Effector CD4-positive, alpha-beta T cell (primary cell): ENCODE results near the gene ADCY9.
"Not testable (repeated sequence)": the region's sequence is repeated elsewhere in the genome, so short reads cannot be mapped to it uniquely, and the experiment has no call there.

Source experiments
- DNase-seq: peaks from one replicate; pipeline ENCODE4 v3.0.0-alpha.2; 2020
- total RNA-seq: gene quantifications from one replicate; lab custom pipeline; 2026; lab: John Stamatoyannopoulos, UW

Gene ADCY9
- total RNA-seq, result 8.8 reads per million, percentile 29 among the genes with 10 or more reads in this experiment

DNA sequence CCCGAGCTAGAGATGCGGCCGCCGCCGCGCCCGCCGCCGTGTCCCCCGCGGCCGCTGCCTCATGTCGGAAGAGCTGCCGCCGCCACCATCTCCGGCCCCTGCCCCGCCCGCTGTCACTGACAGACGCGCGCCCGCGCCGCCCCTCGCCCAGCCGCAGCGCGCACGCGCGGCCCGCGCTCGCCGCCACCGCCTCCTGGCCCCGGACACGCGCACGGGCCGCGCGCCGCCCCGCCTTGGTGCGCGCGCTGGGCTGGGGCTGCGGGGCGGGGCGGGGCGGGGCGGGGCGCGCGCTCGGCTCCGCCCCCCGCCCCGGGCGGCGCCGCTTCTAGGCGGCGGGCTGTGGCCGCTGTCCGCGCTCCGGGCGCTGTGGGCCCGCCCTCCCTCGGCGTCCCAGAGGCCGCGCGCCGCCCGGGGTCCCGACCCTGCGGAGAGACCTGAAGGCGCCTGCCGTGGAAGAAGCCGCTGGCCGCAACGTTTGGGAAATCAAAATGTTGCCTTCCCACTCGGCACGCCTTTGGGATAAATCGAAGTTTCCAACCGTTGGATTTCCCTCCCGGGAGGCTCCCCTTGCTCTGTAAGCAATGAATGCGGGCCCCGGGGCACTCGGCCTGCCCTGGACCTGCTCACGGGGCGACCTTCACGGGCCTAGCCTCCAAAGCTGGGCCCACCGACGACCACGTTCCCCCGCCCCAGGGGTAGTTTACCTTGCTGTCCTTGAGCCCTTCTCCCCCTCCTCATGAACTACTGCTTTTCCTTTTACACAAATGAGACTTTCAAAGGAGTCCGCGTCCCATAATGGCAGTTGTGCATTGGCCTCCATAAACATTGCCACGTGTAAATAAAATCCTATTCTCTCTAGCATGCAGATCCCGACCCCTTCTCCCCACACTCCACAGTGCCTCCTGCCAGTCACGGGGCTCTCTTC is at the start of gene ADCY9:
Gene ADCY9, minus strand, starts transcription at position 118 of the 925 bp plus-strand sequence. CDS start 1,000 bp downstream, outside the sequence.
- peak; percentile 61 for DNase-seq

DNA sequence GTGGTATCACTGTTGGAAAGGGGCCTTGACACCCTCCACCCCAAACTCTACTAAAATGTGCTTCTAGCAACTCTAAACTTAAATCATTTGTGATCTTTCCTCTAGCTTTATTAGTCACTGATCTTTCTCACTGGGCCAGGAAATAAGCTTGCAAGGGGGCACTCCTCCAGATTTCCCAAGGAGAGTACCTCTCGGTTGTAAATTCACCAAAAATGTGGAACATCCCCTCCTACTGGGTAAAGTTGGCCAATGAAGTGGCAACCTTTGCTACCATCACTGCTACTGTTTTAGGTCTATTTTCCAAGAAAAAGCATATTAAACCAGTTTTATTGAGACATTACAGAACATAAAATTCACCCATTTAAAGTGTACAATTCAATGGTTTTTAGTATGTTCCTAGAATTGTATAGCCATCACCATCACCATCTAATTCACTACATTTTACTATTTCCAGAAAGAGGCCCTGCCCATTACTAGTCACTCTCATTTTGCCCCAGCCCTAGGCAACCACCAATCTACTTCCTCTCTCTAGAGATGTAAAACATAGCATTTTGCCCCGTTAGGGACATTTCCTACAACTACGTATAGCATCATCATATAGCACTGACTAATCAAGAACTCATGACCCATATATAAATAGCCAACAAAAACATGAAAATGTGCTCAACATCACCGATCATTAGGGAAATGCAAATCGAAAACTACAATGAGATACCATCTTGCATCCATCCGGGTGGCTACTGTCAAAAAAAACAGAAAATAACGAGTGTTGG is 44.6 kb upstream of the ADCY9 start:
- DNase-seq, result no peak

DNA sequence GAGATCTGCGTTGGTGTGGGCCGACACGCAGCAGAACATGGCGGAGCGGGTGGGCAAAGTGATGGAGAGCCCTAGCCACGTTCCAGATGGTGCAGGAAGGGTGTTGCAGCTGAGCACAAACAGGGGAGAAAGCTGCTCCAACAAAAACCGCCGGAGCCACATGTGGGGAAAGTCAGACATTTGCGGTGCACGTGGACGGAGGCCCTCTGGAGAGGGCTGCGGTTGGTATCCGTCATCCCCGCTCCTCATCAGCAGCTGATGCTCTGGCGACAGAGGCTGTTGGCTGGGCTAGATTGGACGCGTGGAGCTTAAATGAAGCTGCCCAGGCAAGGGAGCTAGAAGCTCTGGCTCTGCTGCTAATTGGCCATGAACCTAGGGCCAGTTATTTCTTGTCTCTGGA is 43.5 kb upstream of the ADCY9 start:
- DNase-seq, result no peak

DNA sequence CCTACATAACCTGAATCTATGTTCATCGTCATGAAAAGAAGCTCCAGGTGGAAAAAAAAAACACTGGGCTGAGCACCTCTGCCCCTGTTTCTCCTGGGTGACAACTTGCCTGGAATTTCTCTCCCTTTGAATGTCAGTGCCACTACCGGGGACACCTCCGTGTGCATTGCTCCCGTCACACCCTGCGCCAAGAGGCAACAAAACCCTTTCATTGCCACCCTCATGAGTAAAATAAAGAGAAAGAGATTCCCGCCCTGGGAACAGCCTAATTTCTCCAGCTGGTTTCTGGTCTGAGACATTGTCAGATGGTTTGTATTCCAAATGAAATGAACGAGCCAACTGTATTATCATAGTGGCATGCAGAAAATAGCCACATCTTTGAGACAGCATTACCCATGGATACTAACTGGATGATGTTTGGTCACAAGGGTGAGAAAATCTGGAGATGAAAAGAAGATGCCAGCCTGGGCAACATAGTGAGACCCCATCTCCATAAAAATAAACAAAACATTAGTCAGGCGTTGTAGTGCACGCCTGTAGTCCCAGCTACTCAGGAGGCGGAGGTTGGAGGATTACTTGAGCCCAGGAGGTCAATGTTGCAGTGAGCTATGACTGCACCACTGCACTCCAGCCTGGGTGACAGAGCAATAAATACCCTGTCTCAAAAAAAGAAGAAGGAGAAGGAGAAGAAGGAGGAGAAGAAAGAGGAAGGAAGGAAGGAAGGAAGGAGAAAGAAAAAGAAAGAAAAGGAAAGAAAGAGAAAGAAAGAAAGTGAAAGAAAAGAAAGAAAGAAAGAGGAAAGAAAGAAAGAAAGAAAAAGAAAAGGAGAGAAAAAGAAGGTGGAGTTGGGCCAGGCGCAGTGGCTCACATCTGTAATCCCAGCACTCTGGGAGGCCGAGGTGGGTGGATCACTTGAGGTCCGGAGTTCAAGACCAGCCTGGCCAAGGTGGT is 42.2 kb upstream of the ADCY9 start:
- DNase-seq, result no peak

DNA sequence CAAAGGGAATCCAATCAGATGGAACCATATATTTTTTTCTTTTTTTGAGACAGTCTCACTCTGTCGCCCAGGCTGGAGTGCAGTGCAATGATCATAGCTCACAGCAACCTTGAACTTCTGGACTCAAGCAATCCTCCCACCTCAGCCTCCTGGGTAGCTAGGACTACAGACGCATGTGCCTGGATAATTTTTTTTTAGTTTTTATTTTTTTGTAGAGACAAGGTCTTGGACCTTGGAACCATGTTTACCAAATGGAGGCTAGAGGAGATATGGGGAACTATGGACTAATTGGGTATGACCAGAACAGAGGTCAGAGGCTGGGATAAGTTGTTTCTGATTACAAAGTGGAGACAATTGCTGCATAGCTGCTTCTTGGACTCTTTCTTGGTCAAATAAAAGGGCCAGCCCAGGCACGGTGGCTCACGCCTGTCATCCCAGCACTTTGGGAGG is 41.2 kb upstream of the ADCY9 start:
- no peak for DNase-seq

GRCh38 chr16:4156503-4156902 is 40.3 kb upstream of the ADCY9 start:
- DNase-seq, result not testable (repeated sequence)

GRCh38 chr16:4153364-4153763 is 37.1 kb upstream of the ADCY9 start:
- not testable (repeated sequence) for DNase-seq

GRCh38 chr16:4152267-4152666 is 36.0 kb upstream of the ADCY9 start:
- DNase-seq, result no peak

GRCh38 chr16:4147236-4147635 is 31.0 kb upstream of the ADCY9 start:
- no peak for DNase-seq

DNA sequence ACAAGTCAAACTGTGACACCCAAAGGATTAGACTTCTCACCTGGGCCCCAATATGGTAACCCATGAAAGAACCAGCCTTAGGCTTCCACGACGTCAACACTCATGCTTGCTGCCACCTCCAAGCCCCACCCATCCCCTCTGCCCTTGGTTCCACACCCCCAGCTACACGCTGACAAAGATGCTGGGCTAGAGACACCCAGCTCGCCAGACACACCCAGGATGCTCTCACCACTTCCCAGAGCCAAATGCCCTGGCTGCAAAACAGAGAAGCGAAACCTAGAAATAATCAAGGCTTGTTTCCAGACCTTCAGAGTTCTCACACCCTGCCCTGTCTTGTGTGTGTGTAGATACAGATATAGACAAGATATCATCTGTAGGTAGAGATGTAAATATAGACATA is 26.0 kb upstream of the ADCY9 start:
- peak; percentile 7 for DNase-seq

DNA sequence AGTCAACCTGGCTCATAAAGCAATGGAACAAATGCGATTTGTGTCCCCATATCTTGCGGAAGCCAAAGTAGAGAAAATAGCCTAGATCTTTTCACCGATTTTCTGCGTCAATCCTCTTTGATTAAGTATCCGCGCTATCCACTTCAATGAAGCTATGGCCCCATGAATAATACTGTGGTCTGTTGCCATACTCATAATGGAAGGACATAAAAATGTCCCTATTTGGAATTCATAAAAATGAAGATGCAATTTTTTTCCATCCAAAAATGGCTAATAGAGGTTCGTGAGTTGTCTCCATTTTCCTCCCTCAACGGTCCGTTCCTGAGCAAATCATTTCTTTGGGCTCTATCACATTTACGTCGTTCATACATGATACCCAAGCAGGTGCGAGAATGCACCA is 25.4 kb upstream of the ADCY9 start:
- no peak for DNase-seq

GRCh38 chr16:4140652-4141051 is 24.4 kb upstream of the ADCY9 start:
- DNase-seq, result no peak

GRCh38 chr16:4139968-4140367 is 23.7 kb upstream of the ADCY9 start:
- DNase-seq, result no peak

DNA sequence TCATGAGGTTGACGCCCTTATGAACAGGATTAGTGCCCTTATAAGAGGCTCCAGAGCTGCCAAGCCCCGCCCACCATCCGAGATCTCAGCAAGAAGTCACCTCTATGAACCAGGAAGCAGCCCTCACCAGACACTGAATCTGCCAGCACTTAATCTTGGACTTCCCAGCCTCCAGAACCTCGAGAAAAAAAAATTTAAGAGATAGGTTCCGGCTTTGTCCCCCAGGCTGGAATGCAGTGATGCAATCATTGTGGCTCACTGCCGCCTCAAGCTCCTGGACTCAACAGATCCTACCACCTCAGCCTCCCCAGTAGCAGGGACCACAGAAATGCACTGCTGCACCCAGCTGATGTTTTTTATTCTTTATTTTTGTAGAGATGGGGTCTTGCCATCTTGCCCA is 22.5 kb upstream of the ADCY9 start:
- no peak for DNase-seq

DNA sequence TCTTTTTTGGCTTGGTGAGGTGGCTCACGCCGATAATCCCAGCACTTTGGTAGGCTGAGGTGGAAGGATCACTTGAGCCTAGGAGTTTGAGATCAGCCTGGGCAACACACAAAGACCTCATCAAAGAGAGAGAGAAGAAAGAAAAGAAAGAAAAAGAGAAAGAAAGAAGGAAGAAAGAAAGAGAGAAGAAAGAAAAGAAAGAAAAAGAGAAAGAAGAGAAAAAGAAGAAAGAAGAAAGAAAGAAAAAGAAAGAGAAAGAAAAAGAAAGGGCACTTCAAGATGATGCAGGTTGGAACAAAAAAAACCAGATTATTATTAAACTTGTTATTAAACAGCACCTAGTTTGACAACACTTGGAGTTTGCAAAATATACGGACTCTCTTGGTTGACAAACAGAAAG is 21.2 kb upstream of the ADCY9 start:
- no peak for DNase-seq

DNA sequence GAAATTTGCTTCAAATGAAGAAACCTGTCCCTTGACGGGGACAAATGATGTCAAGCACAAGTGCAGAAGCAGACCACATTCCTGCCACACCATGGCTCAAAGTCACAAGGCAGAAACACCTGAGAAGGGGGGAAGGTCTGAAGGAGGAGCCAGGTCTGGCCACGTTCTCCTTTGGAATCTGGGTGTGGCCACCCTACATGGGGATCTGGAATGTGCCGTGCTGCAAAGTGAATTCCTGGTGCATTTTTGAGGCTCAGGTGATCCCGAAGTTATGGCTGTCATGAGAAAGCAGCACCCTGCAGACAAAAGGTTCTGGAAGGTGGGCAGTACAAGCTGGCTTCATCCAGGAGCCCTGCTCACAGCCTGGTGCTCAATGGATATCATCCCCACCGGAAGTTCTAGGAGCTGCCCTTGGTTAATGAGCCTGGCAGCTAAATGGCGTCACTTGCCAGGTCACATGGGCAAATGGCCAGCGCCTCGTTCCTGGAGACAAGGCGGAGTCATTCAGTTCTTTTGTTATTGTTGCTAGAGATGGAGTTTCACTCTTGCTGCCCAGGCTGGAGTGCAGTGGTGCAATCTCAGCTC is 20.1 kb upstream of the ADCY9 start:
- DNase-seq, result no peak

DNA sequence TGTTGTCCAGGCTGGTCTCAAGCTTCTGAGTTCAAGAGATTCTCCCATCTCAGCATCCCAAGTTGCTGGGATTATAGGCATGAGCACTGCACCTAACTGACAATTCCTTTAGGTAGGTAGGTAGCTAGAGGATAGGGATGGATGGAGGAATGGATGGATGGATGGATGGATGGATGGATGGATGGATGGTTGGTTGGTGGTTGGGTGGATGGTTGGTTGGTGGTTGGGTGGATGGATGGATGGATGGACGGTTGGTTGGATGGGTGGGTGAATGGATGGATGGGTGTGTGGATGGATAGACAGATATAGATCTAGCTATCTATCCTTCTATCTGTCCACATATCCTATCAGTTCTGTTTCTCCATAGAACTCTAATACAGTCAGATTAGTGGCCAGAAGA is 19.3 kb upstream of the ADCY9 start:
- DNase-seq, result no peak

DNA sequence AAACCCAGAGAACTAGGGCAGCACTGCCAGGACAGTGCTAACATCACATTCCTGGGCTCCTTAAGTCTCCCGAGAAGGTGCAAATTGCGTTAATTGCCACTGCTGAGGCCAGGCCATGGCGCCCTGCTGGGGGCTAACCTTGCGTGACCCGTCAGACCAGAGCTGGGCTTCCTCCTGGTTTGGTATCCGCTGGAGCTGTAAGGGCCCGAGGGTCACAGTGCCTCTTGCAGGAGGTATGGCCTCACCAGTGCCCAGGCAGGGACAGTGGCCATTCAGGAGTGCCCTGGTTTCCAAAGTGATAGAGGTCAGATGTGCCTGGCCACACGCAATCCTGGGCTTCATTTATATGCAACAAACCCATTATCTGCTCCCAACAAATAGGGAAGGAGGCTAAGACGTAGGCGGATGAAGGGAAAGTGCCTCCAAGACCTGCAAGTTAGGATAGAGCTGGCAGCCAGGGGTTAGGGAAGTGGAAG is 17.7 kb upstream of the ADCY9 start:
- no peak for DNase-seq

DNA sequence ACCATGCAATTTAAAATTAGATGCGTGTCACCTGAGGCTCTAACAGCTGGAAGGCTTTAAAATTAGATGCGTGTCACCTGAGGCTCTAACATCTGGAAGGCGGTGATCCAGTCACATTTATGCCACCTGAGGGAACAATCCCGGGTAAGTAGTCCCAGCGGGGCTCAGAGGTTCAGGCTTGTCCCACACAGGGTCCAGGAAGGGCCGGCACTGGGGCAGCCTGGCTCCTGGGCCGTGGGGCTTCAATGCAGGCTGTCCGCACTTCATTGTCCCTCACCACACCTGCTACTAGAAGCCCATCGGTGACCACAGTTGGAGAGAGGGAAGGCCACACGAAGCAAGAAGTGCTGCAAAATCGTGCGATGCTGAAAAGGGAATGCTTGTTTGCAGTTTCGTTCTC is 15.4 kb upstream of the ADCY9 start:
- DNase-seq, result no peak

DNA sequence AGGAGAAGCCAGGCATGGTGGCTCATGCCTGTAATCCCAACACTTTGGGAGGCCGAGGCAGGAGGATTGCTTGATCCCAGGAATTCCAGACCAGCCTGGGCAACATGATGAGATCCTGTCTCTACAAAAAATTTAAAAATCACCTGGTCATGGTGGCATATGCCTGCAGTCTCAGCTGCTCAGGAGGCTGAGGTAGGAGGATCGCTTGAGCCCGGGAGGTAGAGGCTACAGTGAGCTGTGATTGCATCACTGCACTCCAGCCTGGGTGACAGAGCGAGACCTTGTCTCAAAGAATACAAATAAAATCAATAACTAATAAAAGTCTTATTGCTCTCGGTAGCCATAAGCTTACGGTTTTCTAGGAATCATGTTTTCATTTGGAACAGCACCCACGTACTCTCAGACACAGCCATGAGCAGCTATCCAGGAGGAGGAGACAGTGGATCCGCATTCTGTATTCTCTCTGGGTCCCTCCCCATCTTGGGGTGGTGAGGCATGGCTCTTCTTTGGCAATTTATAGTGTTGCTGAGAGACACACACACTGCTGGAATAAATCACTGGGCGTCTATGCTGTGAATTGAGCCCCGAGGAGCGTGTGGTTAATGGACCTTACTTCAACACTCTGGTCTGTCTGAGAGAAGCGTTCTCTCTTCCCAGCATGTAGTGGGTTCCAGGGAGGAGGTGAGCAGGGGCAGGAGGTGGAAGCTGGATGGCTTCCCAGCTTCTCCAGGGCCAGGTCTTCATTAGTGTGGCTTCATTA is 8.5 kb upstream of the ADCY9 start:
- DNase-seq, result no peak

- no peak for DNase-seq
These were observed 7.5 kb upstream of the ADCY9 start for GRCh38 chr16:4123616-4124300.
